ENCODE data around the gene ZC3H7B. TPM values are rescaled to one million over a fixed set of nuclear protein-coding genes. Genes with fewer than 3 reads are reported as not detected.
"Not testable (repeated sequence)": the region's sequence is repeated elsewhere in the genome, so short reads cannot be mapped to it uniquely, and the experiment has no call there.

ZC3H7B gene
- polyA plus RNA-seq, 1 experiment, result 55.3 TPM

- H3K9me3 ChIP-seq (ENCODE audit: control insufficient read depth, insufficient read depth, low read length), result no peaks in the 10 kb centered on the region
- no peak overlapping the region for H3K27ac ChIP-seq (ENCODE audit: low read depth, low read length)
- H3K27me3 ChIP-seq (ENCODE audit: control insufficient read depth, insufficient read depth, low read length), result no peaks in the 10 kb centered on the region
- TF ChIP-seq, protein P1, sequence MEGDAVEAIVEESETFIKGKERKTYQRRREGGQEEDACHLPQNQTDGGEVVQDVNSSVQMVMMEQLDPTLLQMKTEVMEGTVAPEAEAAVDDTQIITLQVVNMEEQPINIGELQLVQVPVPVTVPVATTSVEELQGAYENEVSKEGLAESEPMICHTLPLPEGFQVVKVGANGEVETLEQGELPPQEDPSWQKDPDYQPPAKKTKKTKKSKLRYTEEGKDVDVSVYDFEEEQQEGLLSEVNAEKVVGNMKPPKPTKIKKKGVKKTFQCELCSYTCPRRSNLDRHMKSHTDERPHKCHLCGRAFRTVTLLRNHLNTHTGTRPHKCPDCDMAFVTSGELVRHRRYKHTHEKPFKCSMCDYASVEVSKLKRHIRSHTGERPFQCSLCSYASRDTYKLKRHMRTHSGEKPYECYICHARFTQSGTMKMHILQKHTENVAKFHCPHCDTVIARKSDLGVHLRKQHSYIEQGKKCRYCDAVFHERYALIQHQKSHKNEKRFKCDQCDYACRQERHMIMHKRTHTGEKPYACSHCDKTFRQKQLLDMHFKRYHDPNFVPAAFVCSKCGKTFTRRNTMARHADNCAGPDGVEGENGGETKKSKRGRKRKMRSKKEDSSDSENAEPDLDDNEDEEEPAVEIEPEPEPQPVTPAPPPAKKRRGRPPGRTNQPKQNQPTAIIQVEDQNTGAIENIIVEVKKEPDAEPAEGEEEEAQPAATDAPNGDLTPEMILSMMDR (IDR thresholded peaks at IDR 0.05; ENCODE audit: low read depth, low read length), result no peak
- CTCF ChIA-PET, result interaction anchor here (0.9 kb wide), 1 partner anchor 260 kb away, joined by 3 read pairs; no protein-coding TSS in a partner anchor
- no peak for DNase-seq (ENCODE audit: low read depth, low spot score)
- POLR2A ChIA-PET, result interaction anchor here (0.6 kb wide), 1 partner anchor 20 kb away, joined by 3 read pairs; no protein-coding TSS in a partner anchor
- H3K4me3 ChIP-seq (ENCODE audit: low read depth, low read length), result no peak overlapping the region
These were observed 43.6 kb upstream of the ZC3H7B start for GRCh38 chr22:41257696-41258095.

- H3K27ac ChIP-seq (ENCODE audit: low read depth, low read length); H3K4me3 ChIP-seq (ENCODE audit: low read depth, low read length); H3K27me3 ChIP-seq (ENCODE audit: control insufficient read depth, insufficient read depth, low read length); DNase-seq (ENCODE audit: low read depth, low spot score); POLR2A ChIA-PET; H3K9me3 ChIP-seq (ENCODE audit: control insufficient read depth, insufficient read depth, low read length): not testable (repeated sequence)
- CTCF ChIA-PET, result interaction anchor here (1.0 kb wide), 1 partner anchor 337 kb away, joined by 3 read pairs; no protein-coding TSS in a partner anchor
These were observed 41.6 kb upstream of the ZC3H7B start for GRCh38 chr22:41259756-41260155.

DNA sequence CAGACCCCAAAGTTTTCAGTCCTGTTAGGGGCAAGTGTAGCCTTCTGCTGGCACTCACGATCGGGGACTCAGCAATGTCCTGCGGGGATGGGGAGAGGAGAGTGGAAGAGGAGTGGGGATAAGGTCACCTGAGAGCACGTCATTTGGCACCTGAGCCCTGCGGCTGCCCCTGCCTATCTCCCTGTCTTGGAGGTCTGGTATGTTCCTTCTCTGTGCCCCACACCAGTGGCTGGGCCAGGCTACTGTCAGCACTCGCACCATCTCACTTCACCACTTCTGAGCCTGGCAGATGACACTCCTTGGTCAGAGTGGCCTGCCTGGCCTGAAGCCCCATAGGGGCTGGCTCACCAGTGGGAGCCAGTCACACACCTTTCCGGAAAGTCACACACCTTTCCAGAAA is 40.5 kb upstream of the ZC3H7B start:
- Histone ChIP-seq H3K27ac (ENCODE audit: low read depth, low read length) (no peak overlapping the region), H3K9me3 (ENCODE audit: control insufficient read depth, insufficient read depth, low read length) (no peaks in the 10 kb centered on the region; the same call in 1 of the 2 replicates), H3K4me3 (ENCODE audit: low read depth, low read length) (no peak overlapping the region), H3K27me3 (ENCODE audit: control insufficient read depth, insufficient read depth, low read length) (no peaks in the 10 kb centered on the region)
- CTCF ChIA-PET, result no interaction called here
- POLR2A ChIA-PET, result no interaction called here
- no peak for DNase-seq (ENCODE audit: low read depth, low spot score)
- TF ChIP-seq, protein P1 (IDR thresholded peaks at IDR 0.05; ENCODE audit: low read depth, low read length), result no peak

DNA sequence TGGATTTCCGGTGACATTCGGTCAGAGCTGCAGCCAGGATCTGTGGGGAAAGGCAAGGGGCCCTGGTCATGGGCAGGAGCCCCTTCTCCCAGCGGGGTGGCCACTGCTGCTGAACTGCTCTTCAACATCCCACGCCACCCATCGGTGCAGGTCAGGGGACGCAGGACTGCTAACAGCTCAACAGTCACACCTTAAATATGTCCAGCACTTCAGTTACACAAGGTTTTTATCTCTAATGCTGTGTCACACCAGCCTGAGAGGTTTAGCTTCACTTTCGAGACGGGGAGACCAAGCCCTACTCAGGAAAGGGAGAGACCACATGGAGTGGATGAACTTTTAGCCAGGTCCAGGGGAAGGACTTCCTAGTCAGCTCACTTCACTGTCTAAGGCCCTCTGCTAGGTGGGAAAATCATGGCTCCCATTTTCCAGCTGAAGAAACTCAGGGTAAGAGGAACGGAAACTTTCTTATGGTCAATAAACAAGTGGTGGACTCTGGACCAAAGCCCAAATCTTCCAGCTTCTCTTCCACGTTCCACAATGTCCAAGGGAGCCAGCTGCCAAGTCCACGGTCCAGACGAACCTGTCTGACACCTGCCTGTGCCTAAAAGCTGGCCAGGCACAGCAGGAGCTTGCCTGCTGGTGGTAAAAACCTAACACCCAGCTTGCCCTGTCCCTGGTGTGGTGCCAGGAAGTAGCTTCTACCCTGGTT is 39.6 kb upstream of the ZC3H7B start:
- Histone ChIP-seq H3K4me3 (ENCODE audit: low read depth, low read length) (no peak overlapping the region), H3K27me3 (ENCODE audit: control insufficient read depth, insufficient read depth, low read length) (no peaks in the 10 kb centered on the region), H3K27ac (ENCODE audit: low read depth, low read length) (no peak overlapping the region), H3K9me3 (ENCODE audit: control insufficient read depth, insufficient read depth, low read length) (no peaks in the 10 kb centered on the region; the same call in 1 of the 2 replicates)
- ChIA-PET CTCF (interaction anchor here (1.1 kb wide), 1 partner anchor 339 kb away, joined by 3 read pairs; no protein-coding TSS in a partner anchor), POLR2A (interaction anchor here (0.7 kb wide), 1 partner anchor 333 kb away, joined by 3 read pairs; no protein-coding TSS in a partner anchor)
- TF ChIP-seq, protein P1 (IDR thresholded peaks at IDR 0.05; ENCODE audit: low read depth, low read length), result no peak
- no peak for DNase-seq (ENCODE audit: low read depth, low spot score)

- Histone ChIP-seq H3K27me3 (ENCODE audit: control insufficient read depth, insufficient read depth, low read length) (no peaks in the 10 kb centered on the region), H3K4me3 (ENCODE audit: low read depth, low read length) (no peak overlapping the region), H3K9me3 (ENCODE audit: control insufficient read depth, insufficient read depth, low read length) (no peaks in the 10 kb centered on the region; the same call in 1 of the 2 replicates), H3K27ac (ENCODE audit: low read depth, low read length) (no peak overlapping the region)
- DNase-seq (ENCODE audit: low read depth, low spot score), result no peak
- POLR2A ChIA-PET, result interaction anchor here (0.7 kb wide), 1 partner anchor 334 kb away, joined by 3 read pairs; no protein-coding TSS in a partner anchor
- TF ChIP-seq, protein P1 (IDR thresholded peaks at IDR 0.05; ENCODE audit: low read depth, low read length), result no peak
- CTCF ChIA-PET, result interaction anchor here (1.1 to 1.2 kb wide), 2 partner anchors 340 kb away, joined by 3 read pairs; no protein-coding TSS in a partner anchor
These were observed 39.0 kb upstream of the ZC3H7B start for GRCh38 chr22:41262250-41262765.
